Adipocyte (in vitro differentiated cells): ENCODE data around the gene AP3D1.

ENCODE experiments used
- DNase-seq: peaks from one replicate; pipeline ENCODE4 v3.0.0-alpha.2; 2015; ENCODE audit warnings: low read depth
- H3K27me3 ChIP-seq: replicated peaks from 2 replicates; pipeline ENCODE4 v1.7.0; 2013; ENCODE audit warnings: mild to moderate bottlenecking, low read length, moderate library complexity; ENCODE audit not compliant: control insufficient read depth, insufficient read depth
- H3K36me3 ChIP-seq: 2 replicates; pipeline ENCODE4 v1.7.0; 2013; ENCODE audit warnings: low read length, mild to moderate bottlenecking, moderate library complexity; ENCODE audit not compliant: control insufficient read depth, insufficient read depth, severe bottlenecking
- H3K4me1 ChIP-seq: 2 replicates; pipeline ENCODE4 v1.7.0; 2013; ENCODE audit warnings: mild to moderate bottlenecking, low read length, moderate library complexity; ENCODE audit not compliant: control insufficient read depth, insufficient read depth
- H3K4me3 ChIP-seq: 2 replicates; pipeline ENCODE4 v1.7.0; 2013; ENCODE audit warnings: mild to moderate bottlenecking, low read length, moderate library complexity
- H3K9ac ChIP-seq: 2 replicates; pipeline ENCODE4 v1.7.0; 2013; ENCODE audit warnings: mild to moderate bottlenecking, low read length, moderate library complexity
- H3K9me3 ChIP-seq: 2 replicates; pipeline ENCODE4 v1.7.0; 2013; ENCODE audit warnings: mild to moderate bottlenecking, low read length, moderate library complexity; ENCODE audit not compliant: control insufficient read depth

The AP3D1 gene

DNA sequence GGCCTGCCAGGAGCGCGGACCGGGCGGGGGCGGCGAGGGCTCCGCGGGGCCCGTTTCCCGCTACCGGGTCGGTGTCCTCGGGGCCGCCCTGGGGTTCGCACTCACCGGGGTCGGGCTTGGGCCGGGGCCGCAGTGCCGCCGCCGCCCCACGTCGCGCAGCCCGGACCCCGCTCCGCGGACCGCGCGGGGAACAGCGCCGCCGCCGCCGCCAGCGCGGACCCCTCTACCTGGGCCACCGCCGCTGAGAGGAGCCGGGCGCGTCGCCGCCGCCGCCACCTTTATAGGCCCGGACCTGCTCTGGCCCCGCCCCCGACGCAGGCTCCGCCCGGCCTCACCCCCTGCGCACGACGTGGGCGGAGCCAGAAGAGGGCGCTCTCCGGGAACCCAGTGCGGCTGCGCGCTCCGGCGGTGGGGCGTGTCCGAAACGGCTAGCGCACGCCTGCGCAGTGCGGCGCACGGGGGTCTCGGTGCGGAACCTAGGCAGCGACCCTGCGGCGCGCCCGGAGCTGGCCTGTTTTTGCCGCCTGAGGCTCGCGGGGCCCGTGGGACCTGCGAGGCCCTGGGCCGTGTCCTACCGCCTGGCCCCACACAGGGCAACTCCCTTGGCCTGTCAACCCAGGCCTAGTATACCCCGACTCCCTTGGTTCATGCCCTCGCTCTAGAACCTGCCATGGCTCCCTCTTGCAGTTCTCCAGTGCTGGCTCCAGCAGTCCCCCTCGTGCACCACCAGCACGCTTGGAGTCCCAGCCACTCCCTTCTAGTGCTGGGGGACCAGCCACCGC lies 100.2 kb downstream of the AP3D1 start, which contains the start of gene MKNK2:
Gene MKNK2 (minus strand): TSS at position 254 of the 782 bp plus-strand sequence. CDS start 393 bp downstream, outside the sequence.
- Histone ChIP-seq H3K27me3 (no peaks in the 10 kb centered on the region), H3K4me1 (peaks cover 49% of the 10 kb centered on the region), H3K9me3 (no peaks in the 10 kb centered on the region), H3K36me3 (peaks cover 21% of the 10 kb centered on the region), H3K4me3 (peak within 1 kb of the TSS; percentile 98), H3K9ac (peak within 1 kb of the TSS; percentile 99)
- DNase-seq = peak; percentile 97
